Measurements from ENCODE around the gene RPP40.

GRCh38 chr6:5028301-5028700, 24.5 kb upstream of the RPP40 start:
- TF ChIP-seq, protein P1, sequence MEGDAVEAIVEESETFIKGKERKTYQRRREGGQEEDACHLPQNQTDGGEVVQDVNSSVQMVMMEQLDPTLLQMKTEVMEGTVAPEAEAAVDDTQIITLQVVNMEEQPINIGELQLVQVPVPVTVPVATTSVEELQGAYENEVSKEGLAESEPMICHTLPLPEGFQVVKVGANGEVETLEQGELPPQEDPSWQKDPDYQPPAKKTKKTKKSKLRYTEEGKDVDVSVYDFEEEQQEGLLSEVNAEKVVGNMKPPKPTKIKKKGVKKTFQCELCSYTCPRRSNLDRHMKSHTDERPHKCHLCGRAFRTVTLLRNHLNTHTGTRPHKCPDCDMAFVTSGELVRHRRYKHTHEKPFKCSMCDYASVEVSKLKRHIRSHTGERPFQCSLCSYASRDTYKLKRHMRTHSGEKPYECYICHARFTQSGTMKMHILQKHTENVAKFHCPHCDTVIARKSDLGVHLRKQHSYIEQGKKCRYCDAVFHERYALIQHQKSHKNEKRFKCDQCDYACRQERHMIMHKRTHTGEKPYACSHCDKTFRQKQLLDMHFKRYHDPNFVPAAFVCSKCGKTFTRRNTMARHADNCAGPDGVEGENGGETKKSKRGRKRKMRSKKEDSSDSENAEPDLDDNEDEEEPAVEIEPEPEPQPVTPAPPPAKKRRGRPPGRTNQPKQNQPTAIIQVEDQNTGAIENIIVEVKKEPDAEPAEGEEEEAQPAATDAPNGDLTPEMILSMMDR (IDR thresholded peaks at IDR 0.05): no peak
- no peak for TF ChIP-seq EP300 (IDR thresholded peaks at IDR 0.05)

Measured in stomach (tissue), 4 donors.